PFSK-1 (cell line): ENCODE measurements around the gene GARS1.

Experiments used
- FOXP2 ChIP-seq: optimal IDR thresholded peaks from 2 replicates; pipeline ENCODE3; 2011; ENCODE audit warnings: borderline replicate concordance, control low read depth, inconsistent platforms; ENCODE audit not compliant: insufficient read depth; ENCODE audit errors: extremely low read length, extremely low read depth
- POLR2AphosphoS5 ChIP-seq: IDR thresholded peaks from 2 replicates; pipeline ENCODE4 v1.6.1; 2012; ENCODE audit warnings: low read depth, mild to moderate bottlenecking, control low read depth, low read length, moderate library complexity
- SIN3A ChIP-seq: IDR thresholded peaks from 2 replicates; pipeline ENCODE4 v1.6.1; 2012; ENCODE audit warnings: mild to moderate bottlenecking, low read length, moderate library complexity, borderline replicate concordance; ENCODE audit not compliant: insufficient read depth
- TAF1 ChIP-seq: IDR thresholded peaks from 2 replicates; pipeline ENCODE4 v1.6.1; 2012; ENCODE audit warnings: low read length, control low read depth, borderline replicate concordance; ENCODE audit not compliant: insufficient read depth
- TF ChIP-seq, protein P1 (sequence below), 2 experiments: IDR thresholded peaks; 2 replicates each; pipeline versions ENCODE4 v1.6.1 to v1.8.0; 2011 to 2012; ENCODE audit warnings: low read depth in 2 of 2, low read length in 2 of 2, control low read depth in 1 of 2, inconsistent platforms in 1 of 2, mild to moderate bottlenecking in 1 of 2, moderate library complexity in 1 of 2; ENCODE audit not compliant: insufficient read depth in 1 of 2

The GARS1 gene

DNA sequence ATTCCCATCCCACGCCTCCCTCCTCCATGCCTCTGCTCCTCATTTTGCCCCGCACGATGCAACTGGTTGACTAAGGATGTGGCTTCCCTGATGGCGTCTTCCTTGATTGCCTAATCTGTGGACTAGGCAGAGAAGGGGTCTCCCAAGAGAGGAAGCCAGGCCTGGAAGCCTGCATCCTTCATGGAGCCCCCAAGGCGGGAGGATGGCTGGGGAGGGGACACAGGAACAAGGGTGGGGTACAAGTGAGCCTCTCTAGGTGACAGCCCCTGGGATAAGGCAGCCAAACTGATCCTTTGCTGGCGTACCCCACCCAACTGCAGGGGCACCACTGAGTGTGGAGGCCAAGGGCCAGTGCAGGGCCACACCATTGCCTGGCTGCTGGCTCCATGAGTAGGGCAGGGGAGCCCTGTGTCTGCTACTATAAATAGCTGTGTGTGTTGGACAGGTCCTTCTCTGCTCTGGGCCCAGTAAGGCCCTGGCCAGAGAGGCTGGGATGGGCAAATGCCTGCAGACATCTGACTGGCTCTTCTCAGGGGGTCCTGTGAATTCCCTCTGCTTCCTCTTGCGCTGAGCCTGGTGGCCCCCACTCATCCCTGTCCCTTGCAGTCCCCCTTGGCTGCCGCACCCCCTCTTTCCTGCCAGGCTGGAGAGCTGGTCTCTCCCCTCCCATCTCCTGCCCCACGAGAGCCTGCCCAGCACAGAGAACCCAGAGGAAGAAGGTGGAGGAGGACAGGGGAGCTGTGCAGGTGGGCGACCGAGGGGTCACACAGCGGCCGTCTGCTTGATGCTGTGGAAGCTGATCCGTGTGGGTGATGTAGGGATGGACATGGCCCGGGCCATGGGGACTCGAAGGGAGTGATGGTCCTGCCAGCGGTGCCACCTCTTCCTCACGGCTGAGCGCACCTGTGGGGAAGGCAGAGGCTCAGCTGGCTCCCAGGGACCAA lies 58.3 kb downstream of the GARS1 start:
- TF ChIP-seq FOXP2 (no peak), POLR2AphosphoS5 (no peak), TAF1 (no peak), SIN3A (no peak)
- TF ChIP-seq, protein P1, sequence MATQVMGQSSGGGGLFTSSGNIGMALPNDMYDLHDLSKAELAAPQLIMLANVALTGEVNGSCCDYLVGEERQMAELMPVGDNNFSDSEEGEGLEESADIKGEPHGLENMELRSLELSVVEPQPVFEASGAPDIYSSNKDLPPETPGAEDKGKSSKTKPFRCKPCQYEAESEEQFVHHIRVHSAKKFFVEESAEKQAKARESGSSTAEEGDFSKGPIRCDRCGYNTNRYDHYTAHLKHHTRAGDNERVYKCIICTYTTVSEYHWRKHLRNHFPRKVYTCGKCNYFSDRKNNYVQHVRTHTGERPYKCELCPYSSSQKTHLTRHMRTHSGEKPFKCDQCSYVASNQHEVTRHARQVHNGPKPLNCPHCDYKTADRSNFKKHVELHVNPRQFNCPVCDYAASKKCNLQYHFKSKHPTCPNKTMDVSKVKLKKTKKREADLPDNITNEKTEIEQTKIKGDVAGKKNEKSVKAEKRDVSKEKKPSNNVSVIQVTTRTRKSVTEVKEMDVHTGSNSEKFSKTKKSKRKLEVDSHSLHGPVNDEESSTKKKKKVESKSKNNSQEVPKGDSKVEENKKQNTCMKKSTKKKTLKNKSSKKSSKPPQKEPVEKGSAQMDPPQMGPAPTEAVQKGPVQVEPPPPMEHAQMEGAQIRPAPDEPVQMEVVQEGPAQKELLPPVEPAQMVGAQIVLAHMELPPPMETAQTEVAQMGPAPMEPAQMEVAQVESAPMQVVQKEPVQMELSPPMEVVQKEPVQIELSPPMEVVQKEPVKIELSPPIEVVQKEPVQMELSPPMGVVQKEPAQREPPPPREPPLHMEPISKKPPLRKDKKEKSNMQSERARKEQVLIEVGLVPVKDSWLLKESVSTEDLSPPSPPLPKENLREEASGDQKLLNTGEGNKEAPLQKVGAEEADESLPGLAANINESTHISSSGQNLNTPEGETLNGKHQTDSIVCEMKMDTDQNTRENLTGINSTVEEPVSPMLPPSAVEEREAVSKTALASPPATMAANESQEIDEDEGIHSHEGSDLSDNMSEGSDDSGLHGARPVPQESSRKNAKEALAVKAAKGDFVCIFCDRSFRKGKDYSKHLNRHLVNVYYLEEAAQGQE (IDR thresholded peaks at IDR 0.05; ENCODE audit: insufficient read depth in 1 of 2, low read depth in 2 of 2, low read length in 2 of 2): no peak

DNA sequence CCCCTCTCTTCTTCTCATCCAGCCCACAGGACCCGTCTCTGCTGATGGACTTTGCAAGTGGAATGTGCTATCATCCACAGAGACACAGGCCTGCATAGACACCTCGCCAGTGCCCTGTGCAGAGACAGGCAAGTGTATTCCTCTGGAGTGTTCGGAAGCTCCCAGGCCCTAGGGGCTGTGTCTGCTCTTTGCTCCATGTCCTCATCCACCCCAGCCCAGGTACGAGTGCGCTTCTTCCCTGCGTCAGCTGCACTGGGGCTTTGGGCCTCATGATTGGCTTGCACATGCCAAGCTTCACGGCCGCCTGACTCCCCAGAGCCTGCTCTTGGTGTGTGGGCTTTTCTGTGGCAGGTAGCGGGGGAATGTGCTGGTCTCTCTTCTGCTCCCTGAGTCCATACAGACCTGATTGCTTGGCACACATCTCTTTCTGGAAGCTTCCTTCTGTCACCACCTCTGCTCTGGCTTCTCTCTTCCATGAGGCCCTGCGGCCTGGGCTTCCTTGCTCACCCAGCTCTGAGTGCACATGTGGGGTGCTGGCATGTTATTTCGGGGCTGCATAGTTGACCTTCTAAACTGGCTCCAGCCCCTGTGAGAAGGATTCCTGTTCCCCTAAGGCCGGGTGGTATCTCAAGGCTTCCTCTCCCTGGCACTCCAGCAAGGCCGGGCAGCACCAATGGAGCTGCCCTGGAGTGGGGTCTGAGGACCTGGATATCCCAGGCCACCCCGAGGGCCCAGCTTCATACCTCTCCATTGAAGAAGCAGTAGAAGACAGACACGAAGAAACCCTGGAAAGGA lies 59.8 kb downstream of the GARS1 start:
- TF ChIP-seq FOXP2 (no peak), TAF1 (no peak), SIN3A (no peak), POLR2AphosphoS5 (no peak)
- TF ChIP-seq, protein P1 (IDR thresholded peaks at IDR 0.05; ENCODE audit: insufficient read depth in 1 of 2, low read depth in 2 of 2, low read length in 2 of 2): no peak

DNA sequence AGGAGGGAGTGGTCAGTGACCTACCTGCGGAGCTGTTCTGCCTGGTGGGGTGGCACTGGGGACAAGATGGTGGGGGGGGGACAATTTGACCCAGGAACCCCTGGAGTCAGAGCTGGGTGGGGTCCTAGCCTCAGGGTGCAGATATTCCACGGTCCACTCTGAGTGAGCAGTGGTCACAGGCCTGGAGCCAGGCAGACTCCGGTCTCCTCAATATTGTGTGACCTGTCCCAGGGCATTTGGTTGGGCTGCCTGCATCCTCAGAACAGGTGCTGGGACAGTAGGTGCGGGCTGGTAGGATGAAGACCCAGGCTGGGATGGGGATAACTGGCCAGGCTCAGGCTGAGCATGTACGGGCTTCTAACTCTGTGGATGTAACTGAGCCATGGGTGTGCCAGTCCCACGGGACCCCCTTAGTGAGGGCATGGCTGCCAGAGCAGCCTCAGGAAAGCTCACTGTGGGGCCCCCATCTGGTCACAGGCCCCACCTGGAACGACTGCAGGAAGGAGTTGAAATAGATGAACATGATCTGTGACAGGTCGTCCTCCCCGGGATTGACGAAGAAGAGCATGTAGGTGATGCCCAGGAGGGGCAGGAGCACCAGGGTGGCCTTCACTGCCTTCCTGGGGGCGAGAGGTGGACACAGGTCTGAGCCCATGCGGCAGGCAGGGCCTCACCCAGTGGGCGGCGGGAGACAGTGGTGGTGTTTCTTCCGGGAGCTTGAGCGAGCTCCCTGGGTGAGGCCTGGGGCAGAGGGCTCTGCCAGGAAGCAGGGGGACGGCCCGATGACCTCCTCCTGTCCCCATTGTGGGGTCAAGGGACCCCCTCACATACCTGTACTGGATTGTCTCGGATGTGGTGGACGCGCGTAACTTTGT lies 60.7 kb downstream of the GARS1 start:
- TF ChIP-seq FOXP2 (no peak), TAF1 (no peak), SIN3A (no peak), POLR2AphosphoS5 (no peak)
- TF ChIP-seq, protein P1 (IDR thresholded peaks at IDR 0.05; ENCODE audit: insufficient read depth in 1 of 2, low read depth in 2 of 2, low read length in 2 of 2): no peak

DNA sequence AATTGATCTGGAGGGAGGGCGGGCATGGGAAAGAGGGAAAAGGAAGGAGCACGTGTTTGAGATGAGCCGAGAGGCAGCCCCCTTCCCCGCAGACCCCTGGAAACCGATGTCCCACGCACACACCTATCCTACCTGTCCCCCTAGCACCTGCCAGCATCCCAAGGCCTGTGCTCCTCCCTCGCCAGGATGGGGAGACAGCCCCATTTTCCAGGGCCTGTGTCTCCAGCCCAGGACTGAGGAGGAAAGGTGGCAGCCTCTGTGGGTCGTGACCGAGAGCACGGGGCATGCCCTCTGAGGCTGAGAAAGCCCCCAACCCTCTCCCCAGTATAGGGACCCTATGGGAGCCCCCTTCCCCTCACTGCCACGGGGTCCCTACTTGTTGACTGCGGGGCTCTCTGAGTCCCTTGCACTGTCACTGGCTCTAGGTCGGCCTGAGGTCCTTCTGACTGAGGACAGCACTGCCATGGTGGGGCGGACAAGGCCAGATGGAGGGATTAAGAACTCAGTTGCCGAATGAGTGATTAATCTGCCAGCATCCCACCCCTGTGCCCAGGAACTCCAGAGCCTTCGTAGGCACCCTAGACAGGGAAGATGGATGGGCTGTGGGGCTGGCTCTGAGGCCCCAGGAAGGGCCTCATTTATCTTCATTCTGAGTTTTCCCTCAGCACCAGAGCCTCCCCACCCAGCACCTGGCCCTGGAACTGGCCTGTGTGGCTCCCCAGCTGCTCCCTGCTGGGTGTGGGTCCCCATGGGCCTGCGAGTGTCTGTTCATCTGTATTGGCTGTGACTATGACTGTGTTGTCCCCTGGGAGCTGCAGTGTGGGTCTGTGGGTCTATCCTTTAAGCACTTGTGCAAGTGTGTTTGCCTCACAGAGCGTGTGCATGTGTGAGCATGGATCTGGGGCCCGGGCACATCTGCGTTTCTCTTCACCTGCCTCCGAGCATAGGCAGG lies 61.6 kb downstream of the GARS1 start:
- TF ChIP-seq SIN3A (no peak), FOXP2 (no peak), TAF1 (no peak), POLR2AphosphoS5 (no peak)
- TF ChIP-seq, protein P1 (IDR thresholded peaks at IDR 0.05; ENCODE audit: insufficient read depth in 1 of 2, low read depth in 2 of 2, low read length in 2 of 2): no peak
